DMS114 treated with DMSO at 0.1 percent for 48 hours (cell line): ENCODE results near the gene ARL15.

ENCODE experiments used
- DNase-seq: peaks from one replicate; lab custom pipeline; 2025; ENCODE audit not compliant: unreplicated experiment; lab: John Stamatoyannopoulos, UW

The ARL15 gene

DNA sequence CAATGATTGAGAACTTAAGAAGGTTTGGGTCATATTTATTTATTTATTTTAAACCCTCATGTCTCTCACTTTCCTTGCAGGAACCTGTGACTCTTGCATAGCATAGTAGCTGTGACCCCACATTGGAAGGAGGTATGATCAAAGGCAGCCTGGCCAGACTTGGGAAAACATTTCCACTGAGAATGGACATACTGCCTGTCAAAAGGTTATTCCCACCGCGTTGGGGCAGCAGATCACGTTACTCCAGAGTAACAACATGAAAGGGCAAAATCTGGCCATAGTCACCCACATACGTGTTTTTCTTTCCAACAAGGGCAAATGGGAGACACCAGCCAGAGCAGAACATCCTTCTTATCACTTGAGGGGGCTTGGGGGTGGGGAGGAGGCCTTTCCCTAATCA lies 95.7 kb downstream of the ARL15 start:
- no peak for DNase-seq

DNA sequence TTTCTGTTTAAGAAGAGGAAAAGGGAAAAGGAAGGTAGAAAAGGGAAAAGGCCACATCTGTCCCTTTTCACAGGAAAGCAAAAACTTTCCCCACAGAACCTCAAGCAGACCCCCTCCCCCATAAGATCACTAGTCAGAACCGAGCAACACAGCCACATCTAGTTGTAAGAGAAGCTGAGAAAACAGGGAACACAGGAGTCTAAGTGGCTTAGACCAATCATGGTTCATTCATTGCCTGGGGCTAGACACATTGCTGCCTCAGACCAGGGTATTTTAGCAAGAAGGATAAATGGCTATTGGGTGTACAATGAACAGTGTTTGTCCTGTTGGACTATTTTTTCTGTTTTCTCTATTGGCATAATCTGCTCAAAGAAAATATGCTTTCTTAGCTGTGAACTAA lies 98.0 kb downstream of the ARL15 start:
- DNase-seq = no peak

DNA sequence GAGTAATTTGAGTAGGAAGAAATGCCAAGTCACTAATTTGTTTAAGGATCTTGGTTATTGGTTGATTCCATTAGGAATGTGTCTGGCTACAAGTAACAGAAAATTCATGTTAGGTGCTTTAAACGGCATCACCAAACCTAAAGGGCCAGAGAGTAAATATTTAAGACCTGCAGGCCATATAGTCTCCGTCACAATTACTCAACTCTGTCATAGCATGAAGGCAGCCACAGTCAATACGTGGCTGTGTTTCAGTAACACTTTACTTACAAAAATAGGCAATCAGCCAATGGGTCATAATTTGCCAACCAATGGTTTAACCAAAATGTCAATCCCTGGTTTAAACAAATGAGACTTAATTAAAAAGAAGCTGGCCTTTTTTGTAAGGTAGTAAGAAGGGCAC lies 98.5 kb downstream of the ARL15 start:
- DNase-seq = no peak

DNA sequence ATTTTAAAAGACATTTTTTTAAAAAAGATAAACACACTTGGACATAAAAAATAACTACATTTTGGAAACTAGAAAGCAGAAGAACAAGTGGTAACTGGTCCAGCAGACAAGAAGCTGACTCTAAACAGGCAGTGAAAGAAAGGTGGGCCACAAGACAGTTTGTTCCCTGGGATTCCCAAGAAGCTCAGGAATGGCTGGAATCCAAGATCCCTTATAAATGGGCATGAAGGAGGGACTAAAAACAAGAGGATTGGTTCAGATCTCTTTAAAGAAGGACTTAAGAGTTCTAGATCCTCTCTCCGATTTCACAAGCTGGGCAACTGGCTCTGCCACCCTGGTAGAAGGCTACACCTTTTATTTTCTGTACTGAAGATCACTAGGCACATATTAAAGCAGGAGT lies 102.8 kb downstream of the ARL15 start:
- DNase-seq = no peak

DNA sequence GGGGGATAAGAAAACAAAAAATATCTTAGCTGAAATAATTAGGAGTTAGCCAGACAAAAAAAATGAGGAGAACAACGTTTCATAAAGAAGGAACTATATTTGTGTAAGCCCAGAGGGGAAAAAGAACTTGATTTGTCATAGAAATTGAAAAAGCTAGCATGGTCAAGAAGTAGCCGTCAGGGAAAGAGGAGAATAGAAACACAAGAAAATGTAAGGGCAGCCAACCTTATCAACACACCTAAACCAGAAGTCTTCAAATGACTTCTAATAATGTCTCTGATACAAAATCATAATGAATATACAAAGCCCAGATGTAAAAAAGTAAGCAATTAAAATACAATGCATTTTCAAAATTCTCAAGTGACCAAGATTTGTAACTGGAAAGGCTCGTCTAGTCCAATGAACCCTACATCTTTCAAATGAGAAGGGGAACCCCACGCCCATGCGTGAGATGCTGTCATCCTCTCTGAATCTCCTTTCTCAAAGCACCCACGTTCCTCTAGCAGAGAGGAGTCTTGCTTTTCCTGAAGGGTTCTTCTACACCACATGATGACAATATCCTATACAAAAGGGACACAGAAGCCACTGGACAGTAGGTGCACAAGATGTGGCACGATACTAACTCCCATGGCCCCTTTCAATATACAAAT lies 103.7 kb downstream of the ARL15 start:
- no peak for DNase-seq

DNA sequence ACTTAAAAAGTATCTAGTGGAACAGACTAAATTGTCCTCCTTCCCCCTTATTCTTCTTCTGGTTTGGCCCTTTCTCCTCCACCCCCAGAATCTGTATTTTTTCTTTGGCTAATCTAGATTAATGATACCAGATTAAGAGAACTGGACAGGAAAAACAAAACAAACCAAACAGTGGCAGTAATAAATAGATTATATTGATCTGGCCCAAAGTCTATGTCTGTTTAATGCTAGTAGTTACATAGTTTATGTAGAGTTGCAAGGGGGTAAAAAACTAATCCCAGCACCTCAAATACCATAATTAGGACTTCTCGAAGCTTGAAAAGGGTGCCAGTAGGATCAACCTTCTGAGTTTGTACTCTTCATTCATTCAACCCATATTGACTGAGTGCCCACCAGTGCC lies 104.5 kb downstream of the ARL15 start:
- DNase-seq = no peak

DNA sequence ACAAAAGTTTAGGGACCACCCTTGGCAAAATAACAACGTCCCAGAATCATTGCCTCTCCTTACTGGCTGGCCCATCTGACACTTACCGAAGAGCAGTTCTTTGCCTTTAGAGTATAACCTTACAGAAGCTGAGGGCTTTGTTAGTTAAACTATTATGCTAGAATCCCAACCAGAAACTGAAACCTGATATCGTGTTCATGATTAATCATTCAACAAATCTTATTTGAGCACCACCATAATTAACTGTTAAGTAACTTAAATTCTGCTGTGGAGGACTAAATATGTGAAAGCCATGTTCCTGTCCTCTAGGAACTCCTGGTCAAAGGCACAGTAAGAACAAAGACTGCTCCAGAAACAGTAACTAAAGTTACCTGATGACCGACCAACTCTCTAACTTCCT lies 104.9 kb downstream of the ARL15 start:
- no peak for DNase-seq

DNA sequence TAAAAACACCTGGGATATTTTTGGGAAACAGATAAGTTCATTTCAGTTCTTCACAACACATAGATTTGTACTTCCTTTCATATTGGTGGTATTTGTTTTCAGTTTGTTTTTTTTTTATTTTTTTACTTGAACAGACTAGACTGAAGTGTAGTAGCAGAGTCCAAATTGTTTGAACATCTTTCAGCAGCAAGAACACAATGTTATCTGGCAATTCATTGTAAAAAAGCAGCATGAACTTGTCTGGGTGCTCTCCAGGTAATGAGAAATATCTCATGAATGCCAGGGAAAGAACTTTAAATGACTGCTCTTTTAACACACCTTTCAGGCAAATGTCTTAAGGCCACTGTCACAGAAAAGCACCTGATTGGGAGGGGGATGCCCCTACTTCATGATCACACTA lies 113.4 kb downstream of the ARL15 start:
- no peak for DNase-seq

DNA sequence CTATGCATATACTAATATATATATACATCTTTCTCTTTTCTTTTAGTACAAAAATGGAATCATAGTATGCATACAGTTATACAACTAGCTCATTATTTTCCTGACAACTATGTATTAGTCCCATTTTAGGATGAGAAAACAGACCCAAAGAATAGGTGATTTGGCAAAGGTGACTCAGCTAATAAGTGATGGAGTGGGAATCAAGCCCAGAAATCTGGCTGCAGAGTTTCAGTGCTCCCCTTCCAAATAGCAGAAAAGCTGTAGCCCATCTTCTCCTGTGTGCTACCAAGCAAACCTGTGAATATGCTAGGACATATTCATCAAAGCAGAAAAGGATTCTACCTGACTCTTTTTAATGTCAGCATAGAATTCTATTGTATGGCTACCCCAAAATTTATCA lies 114.7 kb downstream of the ARL15 start:
- no peak for DNase-seq

DNA sequence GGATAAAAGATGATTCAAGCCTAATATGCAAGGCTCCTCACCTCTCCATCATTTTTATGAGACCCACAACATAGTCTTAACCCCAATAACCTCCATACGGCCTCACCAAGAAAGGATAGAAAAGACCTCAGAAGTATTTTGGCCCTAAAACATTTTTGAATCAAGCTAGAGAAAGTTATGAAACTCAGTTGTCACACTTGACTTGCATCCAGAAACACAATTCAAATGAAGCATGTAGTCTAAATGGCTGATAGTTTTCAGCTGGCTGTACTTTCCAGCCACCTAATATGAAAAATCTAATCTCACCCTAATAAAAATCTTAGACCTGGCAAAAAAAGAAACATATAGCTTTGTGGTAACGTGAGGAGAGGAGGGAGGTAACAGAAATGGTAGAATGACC lies 116.1 kb downstream of the ARL15 start:
- no peak for DNase-seq

DNA sequence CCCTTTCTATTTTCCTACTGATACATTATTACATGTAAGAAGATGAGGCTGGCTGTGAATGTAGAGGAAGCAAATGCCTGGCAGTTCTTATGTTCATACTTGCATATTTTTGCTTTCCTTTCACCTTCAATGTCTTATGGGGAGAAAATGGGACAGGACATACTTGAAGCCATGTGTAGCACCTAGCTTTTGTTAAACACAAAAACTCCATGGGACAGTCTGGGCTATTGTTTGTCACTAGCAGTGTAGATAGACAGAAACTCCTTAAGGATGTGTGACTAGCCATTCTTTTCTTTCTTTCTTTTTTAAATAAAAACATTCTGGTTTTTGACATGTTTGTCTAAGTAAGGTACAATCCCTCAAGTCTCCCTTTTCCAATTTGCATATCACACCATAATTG lies 122.7 kb downstream of the ARL15 start:
- DNase-seq = no peak

DNA sequence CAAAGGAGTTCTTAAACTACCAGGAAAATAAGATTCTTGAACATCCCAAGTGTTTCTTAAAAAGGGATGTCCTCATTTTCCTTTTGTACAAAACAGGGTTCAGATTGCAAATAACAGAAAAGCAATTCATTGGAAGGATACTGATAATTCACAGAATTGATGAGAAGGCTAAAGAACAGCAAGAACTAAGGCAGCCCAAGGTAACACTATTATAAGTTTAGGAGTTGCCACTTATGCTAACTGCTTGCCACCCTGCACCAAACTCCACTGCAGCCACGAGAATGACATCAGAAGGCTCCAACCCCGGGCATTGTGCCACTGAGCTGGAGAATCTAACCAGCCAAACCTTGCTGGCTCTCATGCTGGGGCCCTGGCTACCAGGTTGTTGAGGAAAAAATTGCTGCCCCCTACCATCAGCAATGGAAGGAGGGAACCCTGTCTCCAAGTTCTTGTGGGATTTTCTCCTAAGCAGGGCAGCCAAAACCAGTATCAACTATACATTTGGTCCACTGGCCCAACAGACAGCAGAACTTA lies 123.4 kb downstream of the ARL15 start:
- no peak for DNase-seq

DNA sequence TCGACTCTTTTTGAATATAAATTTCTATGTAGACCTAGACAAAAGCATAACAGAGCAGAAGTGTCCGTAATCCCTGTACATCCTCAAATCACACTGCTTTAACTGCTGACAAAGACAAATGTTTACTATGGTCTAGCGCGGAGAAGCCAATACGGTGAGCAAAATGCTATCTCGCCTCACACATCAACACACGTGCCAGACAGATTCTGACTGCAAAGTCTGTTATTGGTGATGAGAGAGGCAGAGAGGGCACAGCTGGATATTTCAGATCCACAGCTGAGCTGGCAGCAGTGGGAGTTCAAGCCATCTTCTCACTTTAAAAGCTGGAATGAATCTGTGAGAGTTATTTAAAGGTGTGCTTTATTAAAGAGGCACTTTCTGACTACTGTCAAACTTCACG lies 124.3 kb downstream of the ARL15 start:
- no peak for DNase-seq

DNA sequence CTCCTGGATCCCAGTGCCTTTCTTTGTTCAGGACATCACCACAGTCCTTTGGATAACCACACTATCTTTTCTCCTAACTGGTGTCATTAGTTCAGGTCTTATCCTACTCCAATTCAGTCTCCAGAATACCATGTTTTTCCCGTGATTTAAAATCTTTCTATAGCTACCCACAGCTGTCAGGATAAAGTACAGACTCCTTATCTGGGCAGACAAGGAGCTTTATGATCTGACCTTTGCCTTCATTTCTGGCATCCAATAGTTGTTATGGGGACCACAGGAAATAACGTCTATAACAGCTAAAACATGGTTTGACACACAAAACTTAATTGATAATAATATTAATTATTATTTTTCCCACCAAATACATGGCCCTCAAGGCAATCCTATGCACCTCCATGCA lies 125.6 kb downstream of the ARL15 start:
- no peak for DNase-seq

DNA sequence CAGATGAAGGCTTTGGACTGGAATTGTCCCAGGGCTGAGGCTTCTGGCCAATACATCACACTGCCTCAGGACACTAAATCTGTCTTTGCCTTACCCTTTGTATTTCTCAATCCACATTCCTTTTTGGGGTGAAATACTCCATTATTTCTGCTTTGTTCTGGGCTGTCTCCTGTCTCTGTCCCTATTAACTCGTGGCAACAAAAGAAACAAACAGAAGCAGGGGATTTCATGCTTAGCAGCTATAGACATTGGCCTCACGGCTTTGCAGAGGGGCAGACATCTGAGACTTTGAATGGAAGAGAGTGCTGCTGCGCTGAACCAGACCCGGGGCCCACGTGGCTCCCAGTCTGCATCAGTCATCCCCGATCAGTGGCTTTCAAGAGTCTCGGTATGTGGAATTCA lies 129.7 kb downstream of the ARL15 start:
- DNase-seq = no peak

DNA sequence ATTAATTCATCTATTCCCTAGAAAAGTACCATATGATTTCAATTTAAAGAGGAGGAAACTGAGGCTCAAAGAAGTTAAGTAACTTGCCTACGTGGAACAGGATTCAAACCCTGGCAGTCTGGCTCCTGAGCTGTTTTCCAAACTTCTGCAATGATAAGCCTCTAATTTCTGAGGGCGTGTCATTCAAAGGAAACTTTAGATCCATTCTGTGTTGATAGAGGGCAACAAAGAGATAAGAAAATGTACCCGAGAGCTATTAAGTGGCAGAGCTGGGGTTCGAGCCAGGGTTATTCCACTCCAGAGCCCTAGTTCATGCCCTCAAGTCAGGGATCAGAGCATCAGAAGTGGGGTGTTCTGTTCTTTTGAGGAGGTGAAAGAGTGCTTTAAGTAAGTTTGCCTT lies 131.4 kb downstream of the ARL15 start:
- DNase-seq = no peak

DNA sequence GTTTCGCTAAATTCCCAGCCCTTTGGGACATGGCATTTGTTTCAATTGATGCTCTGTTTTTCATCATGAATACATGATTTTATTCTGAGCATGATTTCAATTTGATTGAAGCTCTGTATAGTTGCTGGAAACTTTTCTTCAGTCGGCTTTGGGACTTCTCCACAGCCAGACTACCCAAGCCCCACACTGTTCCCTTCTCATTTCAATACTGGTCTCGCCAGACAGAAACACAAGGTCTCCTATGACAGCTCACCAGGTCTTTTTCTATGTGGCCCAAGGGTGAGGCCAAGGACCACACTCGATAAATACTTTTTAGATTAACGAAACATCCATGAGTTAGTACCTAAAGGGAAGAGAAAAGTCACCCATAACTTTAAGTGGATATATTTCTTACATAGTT lies 132.2 kb downstream of the ARL15 start:
- no peak for DNase-seq

DNA sequence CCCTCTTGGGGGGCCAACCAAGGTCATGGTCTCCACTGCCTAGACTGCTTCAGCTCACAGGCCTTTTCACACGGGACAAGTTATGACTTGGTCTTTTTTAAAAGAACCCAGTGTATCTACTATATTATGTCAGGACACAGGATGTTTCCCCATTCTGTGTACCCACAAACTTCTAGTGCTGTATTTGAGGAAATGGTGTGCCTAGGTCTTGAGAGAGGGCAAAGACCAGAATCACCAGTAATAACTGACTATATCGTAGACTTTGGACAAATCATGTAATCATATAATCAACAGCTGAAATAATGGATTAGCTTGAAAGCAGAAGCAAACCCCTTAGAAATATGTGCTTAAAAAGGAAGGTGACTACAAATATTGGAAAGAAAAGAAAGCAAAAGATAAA lies 133.3 kb downstream of the ARL15 start:
- DNase-seq = no peak

DNA sequence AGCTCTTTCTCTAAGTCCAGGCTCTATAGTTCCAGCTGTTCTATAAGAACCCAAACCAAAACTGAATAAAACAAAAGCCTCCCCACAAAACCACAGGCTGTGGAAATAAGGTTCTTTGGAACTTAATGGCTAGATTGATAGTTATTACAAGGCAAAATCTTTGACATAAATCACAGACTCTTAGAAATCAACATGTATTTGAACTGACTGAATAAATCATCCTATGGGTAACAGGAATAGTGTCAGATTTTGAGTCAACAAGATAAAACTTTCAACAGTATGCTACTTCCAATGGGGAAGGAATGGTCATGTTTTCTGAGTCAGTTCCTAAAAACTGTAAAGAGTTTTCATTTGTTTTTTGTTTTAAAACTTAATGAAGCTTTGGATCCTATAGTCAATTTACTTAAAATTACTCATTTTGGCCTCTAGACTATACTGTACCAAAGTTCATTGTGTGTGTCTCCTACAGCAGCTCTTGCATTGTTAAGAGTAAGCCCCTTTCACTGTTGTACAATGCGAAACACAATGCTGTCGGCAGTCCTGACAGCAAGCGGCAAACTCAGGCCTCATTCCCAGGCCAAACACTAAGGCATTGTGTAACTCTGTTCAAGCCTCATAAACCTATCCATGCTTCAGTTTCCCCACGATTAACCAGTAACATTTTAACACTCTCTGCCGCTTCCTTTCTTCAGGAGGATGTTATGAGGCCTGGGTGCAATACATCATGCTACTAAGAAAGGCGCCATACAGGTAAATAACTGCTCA lies 134.1 kb downstream of the ARL15 start:
- DNase-seq = no peak

DNA sequence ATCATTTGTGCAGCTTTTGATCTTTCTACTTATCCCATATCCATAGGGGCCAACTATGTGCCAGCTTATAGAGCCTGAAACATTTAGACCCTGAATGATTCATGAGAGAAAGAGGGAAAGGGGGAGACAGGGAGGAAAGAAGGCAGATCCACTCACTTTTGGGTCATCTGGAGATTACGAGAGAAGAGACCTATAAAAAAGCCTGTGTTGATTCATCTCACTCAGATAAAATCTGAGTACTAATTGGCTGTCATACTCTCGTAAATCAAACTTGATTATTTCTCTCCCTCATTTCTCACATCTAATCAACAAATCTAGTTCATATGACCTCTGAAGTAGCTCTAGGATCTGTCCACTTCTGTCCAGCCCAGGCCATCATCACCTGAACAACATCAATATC lies 137.1 kb downstream of the ARL15 start:
- DNase-seq = no peak

DNA sequence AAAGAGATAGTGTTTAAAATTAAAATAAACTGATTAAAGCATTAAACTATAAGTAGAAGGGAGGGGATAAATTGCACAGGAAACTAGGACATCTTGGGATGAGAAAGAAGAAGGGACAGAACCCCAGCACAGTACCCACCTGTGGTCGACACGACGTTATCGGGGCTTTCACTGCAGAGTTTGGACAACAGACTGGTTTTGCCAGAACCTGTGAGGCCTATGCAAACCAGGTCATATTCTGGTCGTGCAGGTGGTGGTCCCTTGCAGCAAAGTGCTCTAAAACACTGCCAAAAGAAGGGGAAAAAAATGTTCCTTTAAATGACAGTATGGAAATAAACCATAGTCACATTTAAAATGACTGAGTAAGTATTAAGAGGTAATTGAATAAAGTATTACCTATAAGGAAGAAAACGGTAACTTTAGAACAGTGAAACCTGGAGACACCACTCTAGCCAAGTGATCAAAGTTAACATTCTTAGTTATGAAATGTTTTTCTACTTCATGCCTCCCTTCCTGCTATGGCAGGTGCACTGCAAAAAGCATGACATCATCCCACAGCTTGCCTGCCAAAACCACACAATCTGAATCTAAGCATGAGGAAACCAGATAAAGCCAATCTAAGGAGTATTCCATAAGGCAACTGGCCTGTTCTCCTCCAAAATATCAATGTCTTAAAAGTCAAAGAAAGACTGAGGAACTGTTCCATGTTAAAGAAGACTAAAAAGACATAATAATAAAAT lies 138.6 kb downstream of the ARL15 start:
- DNase-seq = no peak

DNA sequence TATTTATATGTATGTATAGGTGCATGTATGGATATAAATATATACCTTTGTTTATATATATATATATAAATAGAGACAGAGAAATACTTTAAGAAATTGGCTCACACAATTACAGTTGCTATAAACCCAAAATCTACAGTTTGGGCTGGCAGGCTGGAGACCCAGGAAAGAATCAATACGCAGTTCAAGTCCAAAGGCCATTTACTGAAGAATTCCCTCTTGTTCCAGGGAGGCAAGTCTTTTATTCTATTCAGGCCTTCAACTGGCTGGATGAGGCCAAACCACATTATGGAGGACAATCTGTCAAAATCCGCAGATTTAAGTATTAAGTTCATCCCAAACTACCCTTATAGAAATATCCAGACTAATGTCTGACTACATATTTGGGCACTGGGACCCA lies 144.7 kb downstream of the ARL15 start:
- no peak for DNase-seq
